GM13976 (cell line): ENCODE measurements around the gene TPCN2.

Experiments
- DNase-seq: peaks from one replicate; pipeline ENCODE4 v3.0.0; 2012; ENCODE audit warnings: low spot score
- CTCF ChIP-seq: IDR thresholded peaks from 2 replicates; pipeline ENCODE4 v1.5.1; 2012; ENCODE audit warnings: borderline replicate concordance, mild to moderate bottlenecking; ENCODE audit not compliant: insufficient read depth; ENCODE audit errors: extremely low read depth, missing control alignments, control extremely low read depth
- in situ Hi-C: fragments of 300-500 bp; cut with MboI; formaldehyde crosslinking; loops from one replicate; pipeline ENCODE4 v1.12.0; 2022; ENCODE audit warnings: low sequenced_read_pairs, mixed read lengths, inconsistent platforms; ENCODE audit not compliant: unreplicated experiment

The TPCN2 gene

GRCh38 chr11:69097263-69097662 is 48.5 kb downstream of the TPCN2 start:
- no peak for DNase-seq

GRCh38 chr11:69099180-69099579 is 50.4 kb downstream of the TPCN2 start:
- no peak for TF ChIP-seq CTCF
- no peak for DNase-seq
- in situ Hi-C loops = no loop called here

More at GRCh38 chr11:69097263-69097662, 48.5 kb downstream of the TPCN2 start:
- in situ Hi-C loops = no loop called here
- no peak for TF ChIP-seq CTCF

- in situ Hi-C loops = loop anchor here (10.0 to 25.0 kb wide), 2 partner anchors 187 to 544 kb away; partner anchors contain the start of genes CCND1 and MYEOV
- TF ChIP-seq CTCF = no peak
- no peak for DNase-seq
Measured at GRCh38 chr11:69100454-69101114, 51.9 kb downstream of the TPCN2 start.

- in situ Hi-C loops = loop anchor here (10.0 to 25.0 kb wide), 2 partner anchors 186 to 544 kb away; partner anchors contain the start of genes CCND1 and MYEOV
- DNase-seq = peak; percentile 90
- peak; percentile 98 for TF ChIP-seq CTCF
Measured at GRCh38 chr11:69101115-69101791, 52.5 kb downstream of the TPCN2 start.

GRCh38 chr11:69101792-69102695 is 53.3 kb downstream of the TPCN2 start:
- in situ Hi-C loops = loop anchor here (10.0 to 25.0 kb wide), 2 partner anchors 185 to 543 kb away; partner anchors contain the start of genes CCND1 and MYEOV
- no peak for DNase-seq
- TF ChIP-seq CTCF = no peak
